ENCODE results near the gene COMMD2.

The COMMD2 gene

GRCh38 chr3:149796026-149796425, 43.7 kb upstream of the COMMD2 start:
- no peak for TF ChIP-seq REST (IDR thresholded peaks at IDR 0.05; ENCODE audit: insufficient read depth in 1 of 2, low read depth in 2 of 2, low read length in 2 of 2)
- no peak for TF ChIP-seq TAF1 (IDR thresholded peaks at IDR 0.05; ENCODE audit: borderline replicate concordance, insufficient read depth, low read length)
- TF ChIP-seq FOXP2 (optimal IDR thresholded peaks at IDR 0.05; ENCODE audit: borderline replicate concordance, extremely low read depth, extremely low read length, insufficient read depth): no peak
- TF ChIP-seq SIN3A (IDR thresholded peaks at IDR 0.05; ENCODE audit: borderline replicate concordance, insufficient read depth, low read length): no peak
- TF ChIP-seq POLR2AphosphoS5 (IDR thresholded peaks at IDR 0.05; ENCODE audit: low read depth, low read length): no peak

DNA sequence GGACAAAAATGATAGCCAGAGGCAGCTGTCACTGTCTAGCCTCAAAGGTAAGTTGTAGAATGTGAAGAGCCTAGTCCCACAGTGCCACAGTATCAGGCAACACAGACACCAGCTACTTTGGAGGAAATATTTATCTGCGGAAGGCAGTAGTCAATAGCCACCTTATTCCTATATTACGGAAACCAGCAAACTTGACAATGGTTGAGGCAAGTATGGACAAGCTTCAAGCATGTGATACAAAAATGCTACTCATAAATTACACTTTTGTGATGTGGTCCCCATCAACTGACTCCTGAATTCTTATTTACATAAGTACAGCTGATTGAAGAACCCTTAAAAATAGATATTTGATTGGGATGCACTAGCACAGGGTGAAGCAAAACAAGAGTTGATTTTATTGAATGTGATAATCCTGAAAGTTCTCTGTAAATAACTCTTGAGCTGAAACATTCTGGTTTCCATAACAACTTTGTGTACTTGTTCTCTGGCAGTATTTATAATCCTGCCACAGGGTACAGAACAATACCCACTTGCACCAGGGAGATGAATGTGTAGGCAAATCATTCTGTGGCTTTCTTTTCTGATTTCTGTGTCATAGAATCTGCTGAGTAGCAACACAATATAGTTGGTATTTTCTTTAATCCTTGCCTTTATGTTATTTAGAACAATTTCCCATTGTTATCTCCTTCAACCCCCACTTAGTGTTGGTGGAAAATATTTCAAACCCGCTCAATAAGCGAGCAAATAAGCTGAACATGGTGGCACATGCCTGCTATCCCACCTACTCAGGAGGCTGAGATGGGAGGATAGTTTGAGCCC, 40.4 kb upstream of the COMMD2 start, which contains the start of gene ANKUB1:
ANKUB1 (minus strand) TSS at position 103 of the 819 bp plus-strand sequence. CDS start 188 bp downstream, outside the sequence.
- TF ChIP-seq FOXP2 (optimal IDR thresholded peaks at IDR 0.05; ENCODE audit: borderline replicate concordance, extremely low read depth, extremely low read length, insufficient read depth) (no peak), SIN3A (IDR thresholded peaks at IDR 0.05; ENCODE audit: borderline replicate concordance, insufficient read depth, low read length) (no peak), REST (IDR thresholded peaks at IDR 0.05; ENCODE audit: insufficient read depth in 1 of 2, low read depth in 2 of 2, low read length in 2 of 2) (no peak), TAF1 (IDR thresholded peaks at IDR 0.05; ENCODE audit: borderline replicate concordance, insufficient read depth, low read length) (no peak), POLR2AphosphoS5 (IDR thresholded peaks at IDR 0.05; ENCODE audit: low read depth, low read length) (no peak)

DNA sequence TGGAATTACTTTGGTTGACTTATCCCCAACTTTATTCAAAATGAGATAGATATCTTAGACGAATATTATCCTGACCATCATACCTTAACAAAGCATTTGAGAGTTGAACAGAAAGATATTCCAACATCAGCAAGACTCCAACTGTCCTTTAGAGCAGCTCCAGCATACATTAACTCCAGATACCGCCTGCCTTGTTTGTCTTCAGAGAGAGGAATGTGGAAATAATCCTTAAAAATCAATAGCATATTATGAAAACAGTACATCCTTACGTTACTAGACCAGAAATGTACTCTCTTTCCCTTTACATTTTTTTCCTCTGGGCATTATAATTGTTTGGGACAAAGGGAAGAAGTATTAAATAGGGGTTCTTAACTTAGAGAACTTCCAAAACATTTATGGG, 38.4 kb upstream of the COMMD2 start:
- TF ChIP-seq SIN3A (IDR thresholded peaks at IDR 0.05; ENCODE audit: borderline replicate concordance, insufficient read depth, low read length) (no peak), FOXP2 (optimal IDR thresholded peaks at IDR 0.05; ENCODE audit: borderline replicate concordance, extremely low read depth, extremely low read length, insufficient read depth) (no peak), POLR2AphosphoS5 (IDR thresholded peaks at IDR 0.05; ENCODE audit: low read depth, low read length) (no peak), TAF1 (IDR thresholded peaks at IDR 0.05; ENCODE audit: borderline replicate concordance, insufficient read depth, low read length) (no peak), REST (IDR thresholded peaks at IDR 0.05; ENCODE audit: insufficient read depth in 1 of 2, low read depth in 2 of 2, low read length in 2 of 2) (no peak)

GRCh38 chr3:149790268-149790667, 38.0 kb upstream of the COMMD2 start:
- TF ChIP-seq FOXP2 (optimal IDR thresholded peaks at IDR 0.05; ENCODE audit: borderline replicate concordance, extremely low read depth, extremely low read length, insufficient read depth) (no peak), SIN3A (IDR thresholded peaks at IDR 0.05; ENCODE audit: borderline replicate concordance, insufficient read depth, low read length) (no peak), POLR2AphosphoS5 (IDR thresholded peaks at IDR 0.05; ENCODE audit: low read depth, low read length) (no peak), TAF1 (IDR thresholded peaks at IDR 0.05; ENCODE audit: borderline replicate concordance, insufficient read depth, low read length) (no peak), REST (IDR thresholded peaks at IDR 0.05; ENCODE audit: insufficient read depth in 1 of 2, low read depth in 2 of 2, low read length in 2 of 2) (no peak)

Measured in PFSK-1 (cell line).